GM12874 (cell line): ENCODE data around the gene RMDN2.

Experiments
- CTCF ChIP-seq: IDR thresholded peaks from 2 replicates; pipeline ENCODE4 v1.5.1; 2011; ENCODE audit warnings: low read depth, mild to moderate bottlenecking, control low read depth, low read length, moderate library complexity; ENCODE audit not compliant: insufficient read depth

The RMDN2 gene

GRCh38 chr2:37919631-37920032 lies 5.5 kb upstream of the RMDN2 start:
- no peak for TF ChIP-seq CTCF

GRCh38 chr2:37920570-37920969 lies 4.5 kb upstream of the RMDN2 start:
- TF ChIP-seq CTCF: no peak

- TF ChIP-seq CTCF: no peak
These were observed 3.3 kb upstream of the RMDN2 start for GRCh38 chr2:37921781-37922180.

GRCh38 chr2:37923308-37924055 lies 1.6 kb upstream of the RMDN2 start:
- TF ChIP-seq CTCF: no peak

- TF ChIP-seq CTCF: no peak
These were observed 1.5 kb downstream of the RMDN2 start for GRCh38 chr2:37926635-37927034.

GRCh38 chr2:37928377-37928776 lies 3.3 kb downstream of the RMDN2 start:
- TF ChIP-seq CTCF: no peak

GRCh38 chr2:37934591-37935513 lies 9.8 kb downstream of the RMDN2 start:
- no peak for TF ChIP-seq CTCF
